HUES64 (cell line): ENCODE results near the gene CLDN20. TPM values are rescaled to one million over a fixed set of nuclear protein-coding genes. Genes with fewer than 3 reads are reported as not detected.
"Not testable (repeated sequence)": the region's sequence is repeated elsewhere in the genome, so short reads cannot be mapped to it uniquely, and the experiment has no call there.

ENCODE experiments used
- H3K27ac ChIP-seq: 2 replicates; pipeline ENCODE4 v1.7.0; 2013; ENCODE audit warnings: low read depth, low read length, inconsistent platforms
- H3K27me3 ChIP-seq: 2 replicates; pipeline ENCODE4 v1.6.1; 2013; ENCODE audit warnings: mild to moderate bottlenecking, low read length; ENCODE audit not compliant: insufficient read depth
- H3K36me3 ChIP-seq: 2 replicates; pipeline ENCODE4 v1.6.1; 2013; ENCODE audit warnings: mild to moderate bottlenecking, low read length; ENCODE audit not compliant: insufficient read depth
- H3K4me1 ChIP-seq: 2 replicates; pipeline ENCODE4 v1.6.1; 2013; ENCODE audit warnings: mild to moderate bottlenecking, low read length, moderate library complexity; ENCODE audit not compliant: insufficient read depth
- H3K4me3 ChIP-seq: 2 replicates; pipeline ENCODE4 v1.5.1; 2013; ENCODE audit warnings: mild to moderate bottlenecking, low read length, moderate library complexity
- H3K9ac ChIP-seq: 2 replicates; pipeline ENCODE4 v1.6.1; 2013; ENCODE audit warnings: mild to moderate bottlenecking, low read depth, low read length
- H3K9me3 ChIP-seq: 2 replicates; pipeline ENCODE4 v1.6.1; 2013; ENCODE audit warnings: low read depth, low read length; ENCODE audit not compliant: insufficient read depth
- WGBS: fragments of 150-250, 120-280 bp; methylation state at CpG from one replicate; pipeline ENCODE4 v1.1.7; 2013; ENCODE audit warnings: missing lambda C conversion rate; 5-methylcytosine and 5-hydroxymethylcytosine counted together
- polyA plus RNA-seq, 2 experiments: library from polyadenylated mRNA; stranded (reverse); fragments of 50-300 nt; gene quantifications; one replicate each; pipeline ENCODE4 v1.2.3, GENCODE V29; 2013

The CLDN20 gene, protein sequence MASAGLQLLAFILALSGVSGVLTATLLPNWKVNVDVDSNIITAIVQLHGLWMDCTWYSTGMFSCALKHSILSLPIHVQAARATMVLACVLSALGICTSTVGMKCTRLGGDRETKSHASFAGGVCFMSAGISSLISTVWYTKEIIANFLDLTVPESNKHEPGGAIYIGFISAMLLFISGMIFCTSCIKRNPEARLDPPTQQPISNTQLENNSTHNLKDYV
- polyA plus RNA-seq (2013, experiment 1 of 2) = not detected
- not detected for polyA plus RNA-seq (2013, experiment 2 of 2)

DNA sequence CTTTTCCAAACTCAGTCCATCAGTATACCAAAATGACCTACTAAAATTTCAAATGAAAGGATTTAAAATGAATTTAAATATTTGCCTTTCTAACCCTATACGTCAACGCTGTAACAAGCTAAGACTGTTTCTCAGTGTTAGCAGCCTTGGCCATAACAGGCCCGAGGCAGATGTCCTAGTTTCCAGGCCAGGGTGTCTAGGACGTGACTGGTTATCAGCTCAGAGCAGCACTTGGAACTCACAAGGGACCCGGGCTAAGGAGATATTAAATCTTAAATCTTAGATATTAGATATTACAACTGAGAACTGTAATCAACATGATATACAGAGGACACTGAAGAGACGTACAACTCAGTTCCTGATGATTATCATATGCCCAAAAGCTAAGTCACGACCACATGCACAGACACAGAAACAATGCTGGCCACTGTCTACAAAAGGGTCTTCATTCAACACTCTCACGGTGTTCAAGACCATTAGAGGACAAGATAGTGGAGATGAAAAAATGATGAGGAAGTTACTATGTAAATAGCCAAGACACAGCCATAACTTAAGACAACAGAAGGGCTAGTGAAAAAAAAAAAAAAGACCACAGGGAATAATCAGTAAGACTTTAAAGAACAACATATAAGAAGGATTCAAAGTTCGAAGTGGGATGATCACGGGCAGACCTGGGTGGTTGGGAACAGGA lies at the start of gene CLDN20:
TSS of gene CLDN20 (plus strand) at position 641 of the 691 bp plus-strand sequence. CDS start 11,707 bp downstream, outside the sequence.
- WGBS = 95% methylated on average over 9 of the region's 10 CpGs
- no peaks in the 10 kb centered on the region for H3K9me3 ChIP-seq
- peaks cover 38% of the 10 kb centered on the region for H3K36me3 ChIP-seq
- H3K9ac ChIP-seq = no peak within 1 kb of the TSS
- no peak within 1 kb of the TSS for H3K4me3 ChIP-seq
- no peaks in the 10 kb centered on the region for H3K27me3 ChIP-seq
- peaks cover 34% of the 10 kb centered on the region for H3K4me1 ChIP-seq
- H3K27ac ChIP-seq = no peak within 1 kb of the TSS

DNA sequence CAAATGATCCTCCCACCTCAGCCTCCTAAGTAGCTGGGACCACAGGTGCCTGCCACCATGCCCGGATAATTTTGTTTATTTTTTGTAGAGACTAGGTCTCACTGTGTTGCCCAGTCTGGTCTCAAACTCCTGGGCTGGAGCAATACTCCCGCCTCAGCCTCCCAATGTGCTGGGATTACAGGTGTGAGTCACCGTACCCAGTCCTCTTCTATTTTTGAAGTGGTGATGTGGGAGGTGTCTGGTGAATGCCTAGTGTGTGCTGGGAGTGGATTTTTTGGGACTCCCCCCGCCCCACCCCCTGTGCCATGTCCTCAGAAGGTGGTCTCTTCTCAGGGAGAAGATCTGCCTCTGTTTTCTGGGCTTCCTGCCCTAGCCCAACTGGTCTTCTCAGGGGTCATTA lies 47.9 kb upstream of the CLDN20 start:
- 96% methylated on average over 4 of the region's 4 CpGs for WGBS
- H3K4me1 ChIP-seq = no peaks in the 10 kb centered on the region; the same call in 1 of the 2 replicates
- H3K27ac ChIP-seq = no peak overlapping the region
- no peak overlapping the region for H3K9ac ChIP-seq
- peaks cover 17% of the 10 kb centered on the region for H3K36me3 ChIP-seq
- no peak overlapping the region for H3K4me3 ChIP-seq
- no peaks in the 10 kb centered on the region for H3K27me3 ChIP-seq
- no peaks in the 10 kb centered on the region; the same call in 1 of the 2 replicates for H3K9me3 ChIP-seq

DNA sequence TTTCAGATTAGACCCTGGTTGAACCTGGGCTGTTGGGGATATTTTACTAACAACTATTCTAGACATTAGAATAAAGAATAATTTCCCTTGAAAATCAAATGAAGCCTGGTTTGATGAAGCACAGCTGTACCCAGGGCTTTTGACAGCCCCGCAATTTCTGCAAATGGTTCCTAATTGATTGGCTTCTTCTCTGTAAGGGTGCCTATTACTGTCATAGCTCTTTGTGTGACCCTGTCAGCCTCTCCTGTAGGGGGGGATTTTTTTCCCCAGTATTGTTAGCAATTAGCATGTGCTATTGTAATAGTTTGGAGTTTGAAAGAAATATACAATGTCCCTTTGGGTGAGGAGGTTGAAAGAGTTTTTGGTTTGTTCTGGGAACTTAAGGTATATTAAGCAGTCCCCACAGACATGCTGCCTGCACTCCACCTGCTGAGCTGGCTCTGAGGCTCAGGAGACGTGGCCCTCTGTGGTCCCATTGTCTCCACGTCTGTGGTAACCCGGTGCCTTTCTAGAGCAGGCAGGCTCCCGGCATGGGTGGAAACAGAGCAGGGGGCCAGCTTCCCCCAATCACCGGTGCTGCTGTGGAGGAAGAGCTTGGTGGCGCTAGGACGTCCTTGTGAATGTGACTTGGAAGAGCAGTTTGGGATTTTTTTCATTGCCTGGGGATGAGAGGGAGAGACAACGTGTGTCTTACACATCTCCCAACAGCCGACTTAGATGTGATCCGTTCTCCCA lies 47.3 kb upstream of the CLDN20 start:
- H3K27ac ChIP-seq = no peak overlapping the region; the same call in 1 of the 2 replicates
- no peaks in the 10 kb centered on the region for H3K27me3 ChIP-seq
- no peaks in the 10 kb centered on the region; the same call in 1 of the 2 replicates for H3K9me3 ChIP-seq
- 41% methylated on average over 11 of the region's 11 CpGs for WGBS
- peaks cover 13% of the 10 kb centered on the region for H3K36me3 ChIP-seq
- H3K4me1 ChIP-seq = no peaks in the 10 kb centered on the region; the same call in 1 of the 2 replicates
- no peak overlapping the region for H3K4me3 ChIP-seq
- H3K9ac ChIP-seq = no peak overlapping the region

DNA sequence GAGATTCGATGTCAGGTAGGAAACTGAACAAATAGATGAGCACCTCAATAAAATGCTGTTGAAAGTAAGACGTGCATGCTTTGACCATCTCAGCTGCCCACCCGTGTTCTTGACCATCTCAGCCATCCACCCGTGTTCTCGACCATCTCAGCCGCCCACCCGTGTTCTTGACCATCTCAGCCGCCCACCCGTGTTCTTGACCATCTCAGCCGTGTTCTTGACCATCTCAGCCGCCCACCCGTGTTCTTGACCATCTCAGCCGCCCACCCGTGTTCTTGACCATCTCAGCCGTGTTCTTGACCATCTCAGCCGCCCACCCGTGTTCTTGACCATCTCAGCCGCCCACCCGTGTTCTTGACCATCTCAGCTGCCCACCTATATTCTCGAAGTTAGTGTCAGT lies 45.1 kb upstream of the CLDN20 start:
- not testable (repeated sequence) for H3K27me3 ChIP-seq, H3K4me1 ChIP-seq, H3K4me3 ChIP-seq, H3K36me3 ChIP-seq, H3K27ac ChIP-seq, H3K9ac ChIP-seq, H3K9me3 ChIP-seq
- 91% methylated on average over 15 of the region's 20 CpGs for WGBS

DNA sequence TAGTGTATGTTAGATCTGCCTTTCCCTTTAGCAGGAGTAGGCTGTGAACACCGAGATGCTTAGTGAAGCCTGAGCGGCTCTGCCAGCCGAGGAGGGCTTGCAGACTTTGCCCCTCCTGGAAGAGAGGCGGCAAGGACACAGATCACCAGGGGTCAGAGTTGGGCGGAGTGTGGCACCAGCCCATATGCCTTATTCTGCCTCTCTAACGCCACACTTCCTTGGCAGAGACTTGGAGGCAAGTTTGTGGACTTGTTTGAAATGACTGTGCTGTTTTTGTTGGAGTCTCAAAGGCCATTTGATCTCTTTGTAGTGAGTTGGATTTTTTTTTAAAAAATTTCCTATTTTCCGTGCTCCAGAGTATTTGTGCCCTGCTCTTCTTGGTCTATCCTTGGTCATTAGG lies 44.5 kb upstream of the CLDN20 start:
- Histone ChIP-seq H3K27me3 (no peaks in the 10 kb centered on the region), H3K4me1 (no peaks in the 10 kb centered on the region; the same call in 1 of the 2 replicates), H3K4me3 (no peak overlapping the region), H3K36me3 (peaks cover 2% of the 10 kb centered on the region; the same call in 1 of the 2 replicates), H3K9me3 (no peaks in the 10 kb centered on the region), H3K27ac (no peak overlapping the region), H3K9ac (no peak overlapping the region)
- WGBS = 96% methylated on average over 7 of the region's 7 CpGs

DNA sequence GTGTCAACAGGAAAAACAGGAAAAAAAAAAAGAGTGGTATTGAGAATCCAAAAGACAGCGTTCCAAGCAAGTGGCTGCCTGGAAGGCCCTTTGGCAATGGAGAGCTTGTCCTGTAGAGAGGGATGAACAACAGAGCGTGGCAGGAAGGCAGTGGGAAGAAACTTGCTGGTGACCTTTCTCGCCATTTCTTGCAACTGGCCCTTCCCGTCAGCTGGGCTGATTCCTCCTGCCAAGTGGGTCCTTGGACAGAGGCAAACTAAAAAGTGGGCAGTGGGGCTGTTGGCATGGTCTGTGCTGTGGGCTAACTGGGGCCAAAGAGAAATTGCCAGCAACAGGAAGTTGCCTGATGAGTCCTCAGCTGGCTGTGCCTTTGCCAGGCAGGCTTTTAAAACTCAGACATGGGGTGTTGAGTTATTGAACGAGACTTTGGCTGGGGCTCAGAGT lies 43.9 kb upstream of the CLDN20 start:
- Histone ChIP-seq H3K36me3 (peaks cover 2% of the 10 kb centered on the region; the same call in 1 of the 2 replicates), H3K4me1 (no peaks in the 10 kb centered on the region; the same call in 1 of the 2 replicates), H3K27me3 (no peaks in the 10 kb centered on the region), H3K9me3 (no peaks in the 10 kb centered on the region), H3K4me3 (no peak overlapping the region), H3K9ac (no peak overlapping the region), H3K27ac (no peak overlapping the region)
- 92% methylated on average over 5 of the region's 5 CpGs for whole genome bisulfite sequencing

DNA sequence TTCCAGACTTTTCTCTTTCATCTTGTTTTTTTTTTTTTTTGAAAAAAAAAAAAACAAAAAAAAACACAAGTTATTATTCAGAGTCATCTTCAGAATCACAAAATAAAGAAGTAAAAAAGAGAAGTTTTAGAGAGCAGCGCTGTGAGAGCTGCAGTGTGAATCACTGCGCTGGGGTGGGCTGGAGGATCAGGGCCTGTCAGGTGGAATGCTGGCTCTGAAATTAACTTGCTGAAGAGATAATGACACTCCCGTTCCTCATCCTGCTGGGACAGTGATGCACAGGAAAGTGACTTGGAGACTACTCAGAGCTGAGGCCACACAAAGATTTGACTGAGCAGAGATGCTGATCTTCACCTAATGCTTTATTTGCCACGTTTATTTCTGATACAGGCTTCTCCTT lies 42.7 kb upstream of the CLDN20 start:
- H3K27ac ChIP-seq = no peak overlapping the region
- no peaks in the 10 kb centered on the region for H3K9me3 ChIP-seq
- peaks cover 2% of the 10 kb centered on the region; the same call in 1 of the 2 replicates for H3K36me3 ChIP-seq
- WGBS = 93% methylated on average over 4 of the region's 4 CpGs
- H3K4me3 ChIP-seq = no peak overlapping the region
- no peak overlapping the region for H3K9ac ChIP-seq
- no peaks in the 10 kb centered on the region for H3K27me3 ChIP-seq
- no peaks in the 10 kb centered on the region; the same call in 1 of the 2 replicates for H3K4me1 ChIP-seq

DNA sequence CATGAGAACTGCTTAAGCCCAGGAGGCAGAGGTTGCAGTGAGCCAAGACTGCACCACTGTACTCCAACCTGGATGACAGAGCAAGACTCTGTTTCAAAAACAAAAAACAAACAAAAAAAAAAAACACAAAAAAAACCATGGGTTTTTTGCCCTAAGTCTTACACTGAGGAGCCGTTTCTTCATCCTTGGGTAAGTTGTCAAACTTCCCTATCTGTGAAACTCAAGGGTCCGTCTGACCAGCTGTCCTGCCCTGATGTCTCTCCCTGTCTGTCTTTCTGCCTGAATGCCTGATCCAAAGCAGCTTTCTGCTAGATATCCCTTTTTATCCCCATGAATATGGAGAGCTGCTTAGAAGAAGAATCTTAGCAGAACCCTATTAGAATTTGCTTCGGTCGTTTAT lies 41.3 kb upstream of the CLDN20 start:
- Histone ChIP-seq H3K9me3 (no peaks in the 10 kb centered on the region), H3K4me3 (no peak overlapping the region), H3K9ac (no peak overlapping the region), H3K4me1 (peaks cover 10% of the 10 kb centered on the region), H3K27ac (no peak overlapping the region), H3K27me3 (no peaks in the 10 kb centered on the region), H3K36me3 (peaks cover 2% of the 10 kb centered on the region; the same call in 1 of the 2 replicates)
- WGBS = 96% methylated on average over 4 of the region's 4 CpGs

DNA sequence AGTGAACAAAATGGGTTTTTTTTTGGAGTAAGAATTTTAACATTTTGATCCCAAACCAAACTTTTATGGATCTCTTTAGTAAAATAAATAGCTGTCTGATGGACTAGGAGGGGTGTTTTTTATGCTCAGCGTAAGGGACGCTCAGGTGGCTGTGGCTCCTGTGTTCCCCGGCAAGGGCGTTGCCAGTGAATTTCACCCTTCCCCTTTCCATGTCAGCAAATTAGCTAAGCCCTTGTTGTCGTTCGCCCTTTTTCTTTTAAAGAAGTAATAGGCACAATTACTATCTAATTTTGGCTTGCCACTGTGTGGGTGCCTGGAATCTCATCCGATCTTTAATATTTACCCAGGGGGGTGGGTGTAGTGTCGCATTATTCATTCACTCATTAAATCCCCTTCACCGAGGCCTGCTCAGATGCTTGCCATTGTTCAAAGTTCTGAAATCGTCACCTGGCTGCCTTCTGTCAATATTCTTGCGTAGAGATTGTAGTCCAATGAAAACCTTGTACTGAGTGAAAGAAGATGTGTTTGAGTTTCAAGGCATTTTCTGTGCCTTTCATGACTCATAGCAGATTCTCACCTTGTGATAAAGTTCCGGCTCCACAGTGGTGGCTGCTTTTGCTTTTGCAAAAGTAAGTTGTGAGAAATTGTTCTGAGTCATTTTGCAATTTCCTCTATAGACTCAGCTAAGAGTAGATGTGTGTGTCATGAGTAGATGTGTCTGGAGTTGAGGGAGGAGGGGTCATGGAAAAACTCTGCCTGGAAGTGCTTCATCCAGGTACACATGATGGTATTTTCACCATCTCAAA lies 40.0 kb upstream of the CLDN20 start:
- Histone ChIP-seq H3K36me3 (peaks cover 2% of the 10 kb centered on the region; the same call in 1 of the 2 replicates), H3K4me1 (peaks cover 18% of the 10 kb centered on the region), H3K27me3 (no peaks in the 10 kb centered on the region), H3K4me3 (no peak overlapping the region), H3K9ac (no peak overlapping the region), H3K9me3 (no peaks in the 10 kb centered on the region), H3K27ac (no peak overlapping the region)
- WGBS = 83% methylated on average over 12 of the region's 12 CpGs

DNA sequence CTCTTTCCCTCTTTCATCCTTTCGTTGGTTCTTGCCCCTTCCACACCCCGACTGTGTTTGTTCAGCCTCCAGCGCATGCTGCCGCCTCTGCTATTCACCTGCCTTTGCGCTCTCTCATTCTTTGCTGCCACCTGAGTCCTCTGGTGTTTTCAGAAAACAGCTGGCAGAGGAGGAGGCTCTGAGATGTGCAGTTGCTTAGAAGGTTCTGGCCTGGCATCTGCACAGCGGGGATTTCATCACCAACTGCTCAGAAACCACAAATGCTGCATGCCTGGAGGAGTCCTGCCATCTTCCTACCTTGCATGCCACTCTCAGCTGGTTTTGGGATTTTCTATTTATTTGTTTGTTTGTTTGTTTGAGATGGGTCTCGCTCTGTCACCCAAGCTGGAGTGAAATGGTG lies 39.2 kb upstream of the CLDN20 start:
- 94% methylated on average over 7 of the region's 7 CpGs for WGBS
- Histone ChIP-seq H3K27me3 (no peaks in the 10 kb centered on the region), H3K9me3 (no peaks in the 10 kb centered on the region), H3K27ac (no peak overlapping the region), H3K36me3 (no peaks in the 10 kb centered on the region), H3K9ac (no peak overlapping the region), H3K4me3 (no peak overlapping the region), H3K4me1 (peaks cover 18% of the 10 kb centered on the region)
